ENCODE measurements around the gene ADAMTSL1.
A peak's percentile ranks its signal among the peaks of the same experiment; 100 is the strongest.

ADAMTSL1 gene

DNA sequence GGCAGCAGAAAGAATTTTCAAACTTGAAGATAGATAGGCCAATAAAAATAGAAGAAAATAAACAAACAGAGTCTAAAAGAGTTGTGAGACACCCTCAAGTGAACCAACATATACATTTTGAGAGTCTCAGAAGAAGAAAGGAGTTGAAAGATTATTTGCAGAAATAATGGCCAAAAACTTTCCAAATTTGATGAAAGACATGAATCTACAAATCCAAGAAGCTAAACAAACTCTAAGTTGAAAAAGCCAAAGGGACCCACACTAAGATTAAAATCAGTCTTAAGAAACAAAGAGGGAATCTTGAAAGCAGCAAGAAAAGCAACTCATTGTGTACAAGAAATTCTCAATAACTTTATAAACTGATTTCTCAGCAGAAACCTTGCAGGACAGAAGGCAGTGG lies 422.1 kb downstream of the ADAMTSL1 start:
- Histone ChIP-seq H3K27me3 (ENCODE audit: insufficient read depth, poor library complexity, severe bottlenecking) (no peaks in the 10 kb centered on the region), H3K4me3 (replicated peaks; ENCODE audit: insufficient read depth, low read length) (no peak overlapping the region), H3K27ac (replicated peaks) (no peak overlapping the region)
- TF ChIP-seq, protein P1, sequence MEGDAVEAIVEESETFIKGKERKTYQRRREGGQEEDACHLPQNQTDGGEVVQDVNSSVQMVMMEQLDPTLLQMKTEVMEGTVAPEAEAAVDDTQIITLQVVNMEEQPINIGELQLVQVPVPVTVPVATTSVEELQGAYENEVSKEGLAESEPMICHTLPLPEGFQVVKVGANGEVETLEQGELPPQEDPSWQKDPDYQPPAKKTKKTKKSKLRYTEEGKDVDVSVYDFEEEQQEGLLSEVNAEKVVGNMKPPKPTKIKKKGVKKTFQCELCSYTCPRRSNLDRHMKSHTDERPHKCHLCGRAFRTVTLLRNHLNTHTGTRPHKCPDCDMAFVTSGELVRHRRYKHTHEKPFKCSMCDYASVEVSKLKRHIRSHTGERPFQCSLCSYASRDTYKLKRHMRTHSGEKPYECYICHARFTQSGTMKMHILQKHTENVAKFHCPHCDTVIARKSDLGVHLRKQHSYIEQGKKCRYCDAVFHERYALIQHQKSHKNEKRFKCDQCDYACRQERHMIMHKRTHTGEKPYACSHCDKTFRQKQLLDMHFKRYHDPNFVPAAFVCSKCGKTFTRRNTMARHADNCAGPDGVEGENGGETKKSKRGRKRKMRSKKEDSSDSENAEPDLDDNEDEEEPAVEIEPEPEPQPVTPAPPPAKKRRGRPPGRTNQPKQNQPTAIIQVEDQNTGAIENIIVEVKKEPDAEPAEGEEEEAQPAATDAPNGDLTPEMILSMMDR (IDR thresholded peaks at IDR 0.05; ENCODE audit: insufficient read depth, low read length): no peak
- TF ChIP-seq POLR2AphosphoS5 (IDR thresholded peaks at IDR 0.05; ENCODE audit: low read depth) (no peak), GABPA (IDR thresholded peaks at IDR 0.05; ENCODE audit: low read depth) (no peak), SPI1 (IDR thresholded peaks at IDR 0.05; ENCODE audit: borderline replicate concordance, low read depth) (no peak)
- TF ChIP-seq, protein P2, sequence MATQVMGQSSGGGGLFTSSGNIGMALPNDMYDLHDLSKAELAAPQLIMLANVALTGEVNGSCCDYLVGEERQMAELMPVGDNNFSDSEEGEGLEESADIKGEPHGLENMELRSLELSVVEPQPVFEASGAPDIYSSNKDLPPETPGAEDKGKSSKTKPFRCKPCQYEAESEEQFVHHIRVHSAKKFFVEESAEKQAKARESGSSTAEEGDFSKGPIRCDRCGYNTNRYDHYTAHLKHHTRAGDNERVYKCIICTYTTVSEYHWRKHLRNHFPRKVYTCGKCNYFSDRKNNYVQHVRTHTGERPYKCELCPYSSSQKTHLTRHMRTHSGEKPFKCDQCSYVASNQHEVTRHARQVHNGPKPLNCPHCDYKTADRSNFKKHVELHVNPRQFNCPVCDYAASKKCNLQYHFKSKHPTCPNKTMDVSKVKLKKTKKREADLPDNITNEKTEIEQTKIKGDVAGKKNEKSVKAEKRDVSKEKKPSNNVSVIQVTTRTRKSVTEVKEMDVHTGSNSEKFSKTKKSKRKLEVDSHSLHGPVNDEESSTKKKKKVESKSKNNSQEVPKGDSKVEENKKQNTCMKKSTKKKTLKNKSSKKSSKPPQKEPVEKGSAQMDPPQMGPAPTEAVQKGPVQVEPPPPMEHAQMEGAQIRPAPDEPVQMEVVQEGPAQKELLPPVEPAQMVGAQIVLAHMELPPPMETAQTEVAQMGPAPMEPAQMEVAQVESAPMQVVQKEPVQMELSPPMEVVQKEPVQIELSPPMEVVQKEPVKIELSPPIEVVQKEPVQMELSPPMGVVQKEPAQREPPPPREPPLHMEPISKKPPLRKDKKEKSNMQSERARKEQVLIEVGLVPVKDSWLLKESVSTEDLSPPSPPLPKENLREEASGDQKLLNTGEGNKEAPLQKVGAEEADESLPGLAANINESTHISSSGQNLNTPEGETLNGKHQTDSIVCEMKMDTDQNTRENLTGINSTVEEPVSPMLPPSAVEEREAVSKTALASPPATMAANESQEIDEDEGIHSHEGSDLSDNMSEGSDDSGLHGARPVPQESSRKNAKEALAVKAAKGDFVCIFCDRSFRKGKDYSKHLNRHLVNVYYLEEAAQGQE (IDR thresholded peaks at IDR 0.05; ENCODE audit: insufficient replicate concordance, low read depth): no peak
- DNase-seq (ENCODE audit: low read depth in 1 of 2, low spot score in 1 of 2): no peak

DNA sequence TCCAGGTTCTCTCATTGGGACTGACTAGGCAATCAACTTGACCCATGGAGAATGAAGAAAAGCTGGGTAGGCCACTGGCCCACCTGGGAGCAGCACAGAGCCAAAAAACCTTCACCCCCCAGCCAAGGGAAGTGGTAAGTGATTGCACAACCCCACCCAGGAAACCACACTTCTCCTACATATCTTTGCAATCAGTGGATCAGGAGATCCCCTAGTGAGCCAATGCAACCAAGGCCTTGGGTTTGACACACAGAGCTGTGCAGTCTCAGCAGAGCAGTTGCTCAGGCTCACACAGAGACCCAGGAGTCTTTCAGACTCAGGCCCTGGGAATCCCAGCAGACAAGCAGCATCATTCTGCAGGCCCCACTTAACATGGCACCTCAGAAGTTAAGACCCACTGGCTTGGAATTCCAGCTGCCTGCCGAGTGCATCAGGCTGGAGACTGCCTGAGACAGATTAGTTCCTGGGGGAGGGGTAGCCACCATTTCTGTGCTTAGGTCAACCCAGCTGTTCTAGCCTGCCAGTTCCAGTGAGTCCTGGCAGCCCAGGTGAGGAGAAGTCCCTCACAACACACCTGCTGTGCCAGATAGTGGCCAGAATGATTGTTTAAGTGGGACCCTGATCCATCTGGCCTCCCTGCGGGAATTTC lies 422.7 kb downstream of the ADAMTSL1 start:
- DNase-seq (ENCODE audit: low read depth in 1 of 2, low spot score in 1 of 2): peak; percentile 16 to 64
- Histone ChIP-seq H3K27me3 (ENCODE audit: insufficient read depth, poor library complexity, severe bottlenecking) (no peaks in the 10 kb centered on the region), H3K4me3 (replicated peaks; ENCODE audit: insufficient read depth, low read length) (no peak overlapping the region), H3K27ac (replicated peaks) (no peak overlapping the region)
- TF ChIP-seq POLR2AphosphoS5 (IDR thresholded peaks at IDR 0.05; ENCODE audit: low read depth) (0 out of 2 replicates have a peak, but pooled peaks have one; percentile 19), SPI1 (IDR thresholded peaks at IDR 0.05; ENCODE audit: borderline replicate concordance, low read depth) (peak; percentile 42; the same call in 1 of the 2 replicates), GABPA (IDR thresholded peaks at IDR 0.05; ENCODE audit: low read depth) (no peak)
- TF ChIP-seq, protein P1 (IDR thresholded peaks at IDR 0.05; ENCODE audit: insufficient read depth, low read length): no peak
- TF ChIP-seq, protein P2 (IDR thresholded peaks at IDR 0.05; ENCODE audit: insufficient replicate concordance, low read depth): no peak

DNA sequence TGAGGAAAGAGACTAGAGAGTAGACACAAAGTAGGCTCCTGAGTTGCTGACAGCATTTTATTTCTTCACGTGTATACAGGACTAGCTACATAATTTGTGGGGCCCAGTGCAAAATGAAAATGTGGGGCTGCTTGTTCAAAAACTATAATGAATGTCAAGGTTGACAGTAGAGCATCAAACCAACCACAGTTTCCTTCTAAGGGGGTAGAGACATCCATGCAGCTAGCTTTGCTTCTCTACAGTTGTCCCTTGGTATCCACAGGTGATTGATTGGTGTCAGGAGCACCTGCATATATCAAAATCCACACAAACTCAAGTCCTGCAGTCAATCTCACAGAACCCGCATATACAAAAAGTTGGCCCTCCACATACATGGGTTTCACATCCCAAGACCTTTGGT lies 429.5 kb downstream of the ADAMTSL1 start:
- Histone ChIP-seq H3K27me3 (ENCODE audit: insufficient read depth, poor library complexity, severe bottlenecking) (no peaks in the 10 kb centered on the region), H3K27ac (replicated peaks) (no peak overlapping the region), H3K4me3 (replicated peaks; ENCODE audit: insufficient read depth, low read length) (no peak overlapping the region)
- TF ChIP-seq POLR2AphosphoS5 (IDR thresholded peaks at IDR 0.05; ENCODE audit: low read depth): no peak
- no peak for TF ChIP-seq SPI1 (IDR thresholded peaks at IDR 0.05; ENCODE audit: borderline replicate concordance, low read depth)
- TF ChIP-seq, protein P2 (IDR thresholded peaks at IDR 0.05; ENCODE audit: insufficient replicate concordance, low read depth): no peak
- TF ChIP-seq, protein P1 (IDR thresholded peaks at IDR 0.05; ENCODE audit: insufficient read depth, low read length): no peak
- no peak for TF ChIP-seq GABPA (IDR thresholded peaks at IDR 0.05; ENCODE audit: low read depth)
- no peak for DNase-seq (ENCODE audit: low read depth in 1 of 2, low spot score in 1 of 2)

Measured in HL-60 (cell line).